Right lung (tissue), 5 donors: ENCODE measurements around the gene NPFF. TPM values are rescaled to one million over a fixed set of nuclear protein-coding genes. Genes with fewer than 3 reads are reported as not detected.
A peak's percentile ranks its signal among the peaks of the same experiment; 100 is the strongest.

ENCODE experiments used
- DNase-seq, 2 donors: peaks; one replicate each; pipeline ENCODE4 v3.0.0-alpha.2; 2013
- polyA plus RNA-seq, 5 donors: library from polyadenylated mRNA; unstranded; fragments of 120-200 nt; gene quantifications; one replicate each; pipeline versions ENCODE4 v1.2.1 to v1.2.3, GENCODE V29; 2013; ENCODE audit warnings: inconsistent platforms in 1 of 5, low replicate concordance in 1 of 5; ENCODE audit not compliant: insufficient read length in 5 of 5, insufficient read depth in 1 of 5

NPFF gene
- polyA plus RNA-seq, 5 donors = 0.33 to 1.5 (median 0.94) TPM; not detected in 1

- DNase-seq = peak in 1 of 2 donors; percentile 17
These were observed 7.5 kb upstream of the NPFF start for GRCh38 chr12:53514628-53515290.

GRCh38 chr12:53513712-53514410 is 6.6 kb upstream of the NPFF start:
- DNase-seq = peak in 1 of 2 donors; percentile 31

GRCh38 chr12:53510181-53510812 is 3.0 kb upstream of the NPFF start:
- DNase-seq = no peak

- DNase-seq = peak; percentile 68 to 82
These were observed 1.4 kb upstream of the NPFF start for GRCh38 chr12:53508534-53509170.

GRCh38 chr12:53507603-53507885 is 260 bp upstream of the NPFF start:
- no peak for DNase-seq

GRCh38 chr12:53506450-53506785 is 866 bp downstream of the NPFF start:
- no peak for DNase-seq

GRCh38 chr12:53505555-53506449 is 1.5 kb downstream of the NPFF start:
- no peak for DNase-seq

GRCh38 chr12:53505086-53505485 is 2.2 kb downstream of the NPFF start:
- no peak for DNase-seq

- DNase-seq = no peak
These were observed 3.0 kb downstream of the NPFF start for GRCh38 chr12:53504004-53504920.

- DNase-seq = no peak
These were observed 4.1 kb downstream of the NPFF start for GRCh38 chr12:53502983-53503728.

GRCh38 chr12:53502331-53502730 is 5.0 kb downstream of the NPFF start:
- DNase-seq = no peak

- DNase-seq = no peak
These were observed 5.6 kb downstream of the NPFF start for GRCh38 chr12:53501615-53502181.

GRCh38 chr12:53500776-53501614 is 6.3 kb downstream of the NPFF start, which contains the start of gene TARBP2:
Gene TARBP2, plus strand, starts transcription at chr12:53501283. Its CDS starts 126 bp downstream, at chr12:53501409.
- DNase-seq = peak; percentile 99

GRCh38 chr12:53500142-53500775 is 7.0 kb downstream of the NPFF start:
- DNase-seq = peak; percentile 78 to 82

GRCh38 chr12:53499266-53500141 is 7.8 kb downstream of the NPFF start, which contains the start of gene MAP3K12:
Gene MAP3K12, minus strand, starts transcription at chr12:53499458. Its CDS starts 12,067 bp downstream, at chr12:53487391.
- peak in 1 of 2 donors; percentile 58 for DNase-seq

- no peak for DNase-seq
These were observed 9.1 kb downstream of the NPFF start for GRCh38 chr12:53498235-53498630.

GRCh38 chr12:53497461-53497860 is 9.8 kb downstream of the NPFF start:
- no peak for DNase-seq
